ENCODE measurements around the gene EDRF1.
"Not testable (repeated sequence)": the region's sequence is repeated elsewhere in the genome, so short reads cannot be mapped to it uniquely, and the experiment has no call there.

Gene EDRF1

GRCh38 chr10:125709553-125710474 lies 9.7 kb upstream of the EDRF1 start:
- DNase-seq (ENCODE audit: low read depth), result no peak

- no peak for DNase-seq (ENCODE audit: low read depth)
These were observed 8.3 kb upstream of the EDRF1 start for GRCh38 chr10:125711110-125711750.

GRCh38 chr10:125714728-125715127 lies 4.8 kb upstream of the EDRF1 start:
- DNase-seq (ENCODE audit: low read depth), result not testable (repeated sequence)

GRCh38 chr10:125720002-125720382 lies 483 bp downstream of the EDRF1 start:
- DNase-seq (ENCODE audit: low read depth), result no peak

GRCh38 chr10:125721035-125721434 lies 1.5 kb downstream of the EDRF1 start:
- DNase-seq (ENCODE audit: low read depth), result no peak

GRCh38 chr10:125722811-125723210 lies 3.3 kb downstream of the EDRF1 start:
- no peak for DNase-seq (ENCODE audit: low read depth)

- no peak for DNase-seq (ENCODE audit: low read depth)
These were observed 7.4 kb downstream of the EDRF1 start for GRCh38 chr10:125726914-125727313.

GRCh38 chr10:125727436-125727835 lies 7.9 kb downstream of the EDRF1 start:
- no peak for DNase-seq (ENCODE audit: low read depth)

- no peak for DNase-seq (ENCODE audit: low read depth)
These were observed 14.6 kb downstream of the EDRF1 start for GRCh38 chr10:125734148-125734547.

GRCh38 chr10:125734823-125735222 lies 15.3 kb downstream of the EDRF1 start:
- DNase-seq (ENCODE audit: low read depth), result no peak

GRCh38 chr10:125738206-125738605 lies 18.7 kb downstream of the EDRF1 start:
- DNase-seq (ENCODE audit: low read depth), result no peak

- DNase-seq (ENCODE audit: low read depth), result no peak
These were observed 20.6 kb downstream of the EDRF1 start for GRCh38 chr10:125739994-125740679.

GRCh38 chr10:125742465-125742864 lies 23.0 kb downstream of the EDRF1 start:
- DNase-seq (ENCODE audit: low read depth), result no peak

- DNase-seq (ENCODE audit: low read depth), result no peak
These were observed 25.4 kb downstream of the EDRF1 start for GRCh38 chr10:125744909-125745308.

GRCh38 chr10:125747417-125747816 lies 27.9 kb downstream of the EDRF1 start:
- DNase-seq (ENCODE audit: low read depth), result no peak

- DNase-seq (ENCODE audit: low read depth), result no peak
These were observed 36.7 kb downstream of the EDRF1 start for GRCh38 chr10:125756196-125756595.

GRCh38 chr10:125756853-125757487 lies 37.5 kb downstream of the EDRF1 start:
- no peak for DNase-seq (ENCODE audit: low read depth)

- no peak for DNase-seq (ENCODE audit: low read depth)
These were observed 38.2 kb downstream of the EDRF1 start for GRCh38 chr10:125757742-125758141.

GRCh38 chr10:125761961-125762360 lies 42.5 kb downstream of the EDRF1 start:
- DNase-seq (ENCODE audit: low read depth), result no peak

- no peak for DNase-seq (ENCODE audit: low read depth)
These were observed 43.5 kb downstream of the EDRF1 start for GRCh38 chr10:125762692-125763648.

- no peak for DNase-seq (ENCODE audit: low read depth)
These were observed 46.3 kb downstream of the EDRF1 start for GRCh38 chr10:125765835-125766234.

Data from stimulated activated CD8-positive, alpha-beta memory T cell treated with anti-CD3 and anti-CD28 coated beads, Interleukin-12 subunit alpha, Interleukin-12 subunit beta, amount 100 ng/mL, for 4 hours (primary cell).